CD4-positive, alpha-beta T cell (primary cell): Measurements from ENCODE around the gene ABLIM2. TPM values are rescaled to one million over a fixed set of nuclear protein-coding genes. Genes with fewer than 3 reads are reported as not detected.
A peak's percentile ranks its signal among the peaks of the same experiment; 100 is the strongest.

Source experiments
- ATAC-seq: fragments of 200-7000 bp; cut with Tn5 transposase; one replicate; pipeline ENCODE4 v1.10.0; 2022; ENCODE audit warnings: mild to moderate bottlenecking; ENCODE audit not compliant: poor library complexity
- CTCF ChIA-PET: fragments of 350-600 bp; sonication (Branson Sonifier 250); formaldehyde crosslinking; loops from one replicate; lab custom pipeline; 2021; ENCODE audit warnings: antibody characterized with exemption, inconsistent platforms; lab: Charles Lee
- POLR2A ChIA-PET: fragments of 350-600 bp; sonication (Branson Sonifier 250); formaldehyde crosslinking; loops from one replicate; lab custom pipeline; 2021; ENCODE audit warnings: antibody characterized with exemption, inconsistent platforms; lab: Charles Lee
- DNase-seq, 14 experiments: peaks; one replicate each; pipeline ENCODE4 v3.0.0-alpha.2; 2013 to 2020; ENCODE audit warnings: mixed read lengths in 2 of 14
- H3K27ac ChIP-seq, 2 donors: one replicate each; pipeline versions ENCODE4 v1.5.1 to v1.7.0; 2013; ENCODE audit warnings: low read length in 2 of 2, low read depth in 1 of 2, mild to moderate bottlenecking in 1 of 2
- H3K27me3 ChIP-seq, 2 experiments: 1 replicate in 1 of 2; 2 replicates in 1 of 2; pipeline versions ENCODE4 v1.6.1 to v1.7.0; 2013; ENCODE audit warnings: low read length in 2 of 2, control low read depth in 1 of 2, mild to moderate bottlenecking in 1 of 2, moderate library complexity in 1 of 2; ENCODE audit not compliant: insufficient read depth in 2 of 2, control insufficient read depth in 1 of 2
- H3K36me3 ChIP-seq: one replicate; pipeline ENCODE4 v1.6.1; 2013; ENCODE audit warnings: low read length, control low read depth; ENCODE audit not compliant: insufficient read depth
- H3K4me1 ChIP-seq: one replicate; pipeline ENCODE4 v1.6.1; 2013; ENCODE audit warnings: low read length, control low read depth; ENCODE audit not compliant: insufficient read depth
- H3K4me3 ChIP-seq: one replicate; pipeline ENCODE4 v1.5.1; 2013; ENCODE audit warnings: mild to moderate bottlenecking, low read length, moderate library complexity
- H3K9me3 ChIP-seq, 2 experiments: 1 replicate in 1 of 2; 2 replicates in 1 of 2; pipeline versions ENCODE4 v1.6.1 to v1.7.0; 2013; ENCODE audit warnings: low read length in 2 of 2, mild to moderate bottlenecking in 2 of 2, control low read depth in 1 of 2, moderate library complexity in 1 of 2; ENCODE audit not compliant: control insufficient read depth in 1 of 2, insufficient read depth in 1 of 2
- H3K27ac Mint-ChIP-seq: one replicate; pipeline ENCODE4 v1.8.0; 2020; ENCODE audit warnings: mixed read lengths
- H3K27me3 Mint-ChIP-seq: one replicate; pipeline ENCODE4 v1.8.0; 2021; ENCODE audit warnings: mixed read lengths
- H3K36me3 Mint-ChIP-seq: one replicate; pipeline ENCODE4 v1.8.0; 2021; ENCODE audit warnings: low read depth, mixed read lengths
- H3K4me1 Mint-ChIP-seq: one replicate; pipeline ENCODE4 v1.8.0; 2021; ENCODE audit warnings: low read depth, mixed read lengths
- H3K4me3 Mint-ChIP-seq: one replicate; pipeline ENCODE4 v1.8.0; 2020; ENCODE audit warnings: mild to moderate bottlenecking, mixed read lengths
- H3K9me3 Mint-ChIP-seq: one replicate; pipeline ENCODE4 v1.8.0; 2020; ENCODE audit warnings: mixed read lengths
- intact Hi-C, 2 experiments: fragments of 100-400 bp; cut with DNase I in 1 of 2; cut with micrococcal nuclease in 1 of 2; formaldehyde crosslinking; loops; one replicate each; pipeline versions ENCODE4 v1.15.1 to v1.9.0; 2023 to 2025; cut with DNase I, micrococcal nuclease
- total RNA-seq, 174 experiments: library from RNA in 2 of 174; stranded (reverse) in 2 of 174; gene quantifications; one replicate each; pipeline ENCODE4 v1.2.3 and lab custom pipeline; 2021 to 2026
- TF ChIP-seq, protein P1 (sequence below): fragments of 200-600 bp; IDR thresholded peaks from one replicate; pipeline ENCODE4 v1.8.0; 2022; ENCODE audit warnings: antibody characterized with exemption, mild to moderate bottlenecking

Gene ABLIM2
- total RNA-seq, 2 experiments from 2014 or later, result 2.5 to 2.7 TPM

DNA sequence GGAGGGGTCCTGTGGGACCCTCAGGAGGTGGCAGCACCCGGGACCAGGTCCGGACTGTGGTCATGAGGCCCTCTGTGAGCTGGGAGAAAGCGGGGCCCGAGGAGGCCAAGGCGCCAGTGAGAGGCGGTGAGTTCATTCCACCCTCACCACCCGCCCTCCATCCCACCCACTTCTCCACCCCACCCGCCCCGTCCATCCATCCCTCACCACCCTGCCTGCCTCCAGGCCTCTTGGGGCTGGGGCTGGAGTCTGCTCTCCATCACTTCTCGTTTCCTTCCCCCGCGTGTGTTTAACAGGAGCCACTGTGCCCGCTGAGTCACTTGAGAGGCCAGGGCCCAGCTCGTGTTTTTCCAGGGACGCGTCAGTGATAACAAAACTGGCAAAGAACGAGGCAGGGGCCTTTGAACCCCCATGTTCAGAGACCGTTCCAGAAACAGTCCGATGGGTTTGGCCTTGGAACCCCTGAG, 46.7 kb upstream of the ABLIM2 start:
- POLR2A ChIA-PET, result no interaction called here

DNA sequence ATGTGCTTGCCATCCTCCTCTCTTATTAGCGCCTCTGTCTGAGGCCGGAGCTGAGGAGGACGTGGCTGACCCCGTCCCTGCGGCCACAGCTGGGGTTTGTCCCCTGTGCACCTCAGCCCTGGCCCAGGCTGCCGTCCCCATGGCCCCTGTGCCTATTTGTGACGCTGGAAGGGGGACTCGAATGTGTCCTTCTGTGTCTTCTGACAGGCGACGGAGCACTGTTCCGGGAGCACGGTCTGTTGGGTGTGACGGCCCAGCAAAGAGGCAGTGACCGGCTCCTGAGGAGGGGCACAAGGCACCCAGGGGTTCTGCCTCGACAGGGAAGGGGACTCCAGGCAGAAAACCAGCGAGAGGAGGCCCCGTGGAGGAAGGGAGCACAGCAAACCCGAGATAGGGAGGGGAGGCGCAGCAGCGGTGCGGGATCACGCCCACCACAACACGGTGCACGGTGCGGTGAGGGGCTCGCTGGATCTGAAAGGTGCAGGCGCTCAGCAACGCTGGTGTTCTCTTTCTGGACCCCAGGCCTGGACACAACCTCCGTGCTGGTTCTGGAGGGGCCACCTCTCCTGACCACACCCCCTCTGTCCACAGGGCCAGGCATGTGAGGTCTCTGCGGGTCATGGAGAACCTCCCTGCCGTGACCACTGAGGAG, 46.1 kb upstream of the ABLIM2 start:
- intact Hi-C loops, result no loop called here
- Histone ChIP-seq H3K4me3 (no peak overlapping the region), H3K9me3 (no peaks in the 10 kb centered on the region), H3K27me3 (no peaks in the 10 kb centered on the region), H3K36me3 (peaks cover 20% of the 10 kb centered on the region), H3K4me1 (peaks cover 45% of the 10 kb centered on the region), H3K27ac (no peak overlapping the region)
- CTCF ChIA-PET, result no interaction called here
- H3K4me3 Mint-ChIP-seq, result no peak overlapping the region
- peaks cover 18% of the 10 kb centered on the region for H3K36me3 Mint-ChIP-seq
- POLR2A ChIA-PET, result no interaction called here
- H3K27me3 Mint-ChIP-seq, result no peaks in the 10 kb centered on the region
- DNase-seq (no peak), ATAC-seq (no peak)
- peaks cover 41% of the 10 kb centered on the region for H3K4me1 Mint-ChIP-seq
- no peaks in the 10 kb centered on the region for H3K9me3 Mint-ChIP-seq
- TF ChIP-seq, protein P1, sequence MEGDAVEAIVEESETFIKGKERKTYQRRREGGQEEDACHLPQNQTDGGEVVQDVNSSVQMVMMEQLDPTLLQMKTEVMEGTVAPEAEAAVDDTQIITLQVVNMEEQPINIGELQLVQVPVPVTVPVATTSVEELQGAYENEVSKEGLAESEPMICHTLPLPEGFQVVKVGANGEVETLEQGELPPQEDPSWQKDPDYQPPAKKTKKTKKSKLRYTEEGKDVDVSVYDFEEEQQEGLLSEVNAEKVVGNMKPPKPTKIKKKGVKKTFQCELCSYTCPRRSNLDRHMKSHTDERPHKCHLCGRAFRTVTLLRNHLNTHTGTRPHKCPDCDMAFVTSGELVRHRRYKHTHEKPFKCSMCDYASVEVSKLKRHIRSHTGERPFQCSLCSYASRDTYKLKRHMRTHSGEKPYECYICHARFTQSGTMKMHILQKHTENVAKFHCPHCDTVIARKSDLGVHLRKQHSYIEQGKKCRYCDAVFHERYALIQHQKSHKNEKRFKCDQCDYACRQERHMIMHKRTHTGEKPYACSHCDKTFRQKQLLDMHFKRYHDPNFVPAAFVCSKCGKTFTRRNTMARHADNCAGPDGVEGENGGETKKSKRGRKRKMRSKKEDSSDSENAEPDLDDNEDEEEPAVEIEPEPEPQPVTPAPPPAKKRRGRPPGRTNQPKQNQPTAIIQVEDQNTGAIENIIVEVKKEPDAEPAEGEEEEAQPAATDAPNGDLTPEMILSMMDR, result no peak
- H3K27ac Mint-ChIP-seq, result no peak overlapping the region

More for the DNA sequence above, 46.7 kb upstream of the ABLIM2 start:
- Mint-ChIP-seq H3K9me3 (no peaks in the 10 kb centered on the region), H3K27ac (no peak overlapping the region), H3K4me3 (no peak overlapping the region), H3K36me3 (peaks cover 16% of the 10 kb centered on the region), H3K4me1 (peaks cover 36% of the 10 kb centered on the region), H3K27me3 (no peaks in the 10 kb centered on the region)
- ATAC-seq (no peak), DNase-seq (peak in 2 of 14 experiments; percentile 48 to 50)
- Histone ChIP-seq H3K27ac (no peak overlapping the region), H3K36me3 (peaks cover 22% of the 10 kb centered on the region), H3K27me3 (no peaks in the 10 kb centered on the region), H3K9me3 (no peaks in the 10 kb centered on the region), H3K4me3 (no peak overlapping the region), H3K4me1 (peaks cover 39% of the 10 kb centered on the region)
- intact Hi-C loops, result no loop called here
- CTCF ChIA-PET, result no interaction called here
- TF ChIP-seq, protein P1, result no peak

DNA sequence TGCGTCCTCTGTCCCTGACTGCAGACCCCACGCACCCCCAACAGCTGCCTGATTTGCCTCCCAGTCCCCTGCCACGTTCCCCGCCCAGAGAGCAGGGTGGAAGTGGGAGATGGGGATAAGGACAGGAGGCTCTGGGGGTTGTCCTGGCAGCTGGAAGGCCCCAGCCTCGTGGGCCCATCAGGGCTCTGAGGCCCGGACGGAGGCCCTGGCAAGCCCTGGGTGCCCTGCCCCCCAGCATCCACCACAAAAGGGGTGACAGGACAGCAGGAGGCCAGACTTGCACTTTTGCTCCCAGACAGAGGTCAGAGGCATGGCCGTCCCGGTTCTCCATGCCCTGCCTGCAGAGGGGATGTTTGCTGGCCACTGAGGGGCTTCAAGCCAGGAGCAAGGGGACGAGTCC, 45.2 kb upstream of the ABLIM2 start:
- H3K9me3 ChIP-seq, result no peaks in the 10 kb centered on the region
- peak overlapping the region; percentile 25 for H3K4me3 Mint-ChIP-seq
- peaks cover 15% of the 10 kb centered on the region for H3K36me3 ChIP-seq
- POLR2A ChIA-PET, result no interaction called here
- H3K27ac Mint-ChIP-seq, result peak overlapping the region; percentile 56
- peaks cover 18% of the 10 kb centered on the region for H3K36me3 Mint-ChIP-seq
- ATAC-seq (no peak), DNase-seq (no peak)
- peaks cover 46% of the 10 kb centered on the region for H3K4me1 Mint-ChIP-seq
- intact Hi-C loops, result no loop called here
- no peaks in the 10 kb centered on the region for H3K27me3 ChIP-seq
- TF ChIP-seq, protein P1, result no peak
- peaks cover 53% of the 10 kb centered on the region for H3K4me1 ChIP-seq
- no peaks in the 10 kb centered on the region for H3K27me3 Mint-ChIP-seq
- CTCF ChIA-PET, result no interaction called here
- no peak overlapping the region for H3K4me3 ChIP-seq
- H3K9me3 Mint-ChIP-seq, result no peaks in the 10 kb centered on the region
- H3K27ac ChIP-seq, result no peak overlapping the region
